ENCODE measurements around the gene MUC5B. TPM values are rescaled to one million over a fixed set of nuclear protein-coding genes. Genes with fewer than 3 reads are reported as not detected.

The MUC5B gene
- total and polyA plus RNA-seq, 11 donors, result 0.01 TPM; not detected in 10

GRCh38 chr11:1297011-1297575 lies 74.2 kb downstream of the MUC5B start:
- 94 to 98% (median 95%) methylated on average over 14 to 25 of the region's 25 CpGs for WGBS, 4 donors
- TF ChIP-seq POLR2A (IDR thresholded peaks at IDR 0.05), result no peak
- no peak for TF ChIP-seq CTCF (IDR thresholded peaks at IDR 0.05)
- no peak overlapping the region for H3K27ac ChIP-seq
- intact Hi-C loops (cut with DNase I), result loop anchor here in 1 of 10 donors (10.0 kb wide), 1 partner anchor 218 kb away; no protein-coding TSS in a partner anchor
- H3K4me1 ChIP-seq, result peaks cover 0 to 39% (median 27%) of the 10 kb centered on the region in 12 donors
- peaks cover 0 to 42% (median 27%) of the 10 kb centered on the region in 9 donors for H3K36me3 ChIP-seq
- no peaks in the 10 kb centered on the region for H3K9me3 ChIP-seq
- H3K27me3 ChIP-seq, result no peaks in the 10 kb centered on the region
- no peak overlapping the region for H3K4me3 ChIP-seq
- DNase-seq (peak in 2 of 5 donors; percentile 6 to 22), ATAC-seq (no peak)

- TF ChIP-seq POLR2A (IDR thresholded peaks at IDR 0.05), result no peak
- no peak for TF ChIP-seq CTCF (IDR thresholded peaks at IDR 0.05)
- ATAC-seq (peak; percentile 50 to 73 (median 61)), DNase-seq (peak in 2 of 5 donors; percentile 36 to 38)
- H3K4me3 ChIP-seq, result no peak overlapping the region
- peaks cover 0 to 37% (median 22%) of the 10 kb centered on the region in 9 donors for H3K36me3 ChIP-seq
- WGBS, 4 donors, result 67 to 76% (median 69%) methylated on average over 23 to 31 of the region's 31 CpGs
- H3K27me3 ChIP-seq, result no peaks in the 10 kb centered on the region
- intact Hi-C loops (cut with DNase I), result loop anchor here in 1 of 10 donors (10.0 kb wide), 1 partner anchor 217 kb away; no protein-coding TSS in a partner anchor
- peaks cover 0 to 42% (median 29%) of the 10 kb centered on the region in 12 donors for H3K4me1 ChIP-seq
- H3K9me3 ChIP-seq, result no peaks in the 10 kb centered on the region
- peak overlapping the region in 3 of 12 donors; percentile 5 to 63 (median 17) for H3K27ac ChIP-seq
These were observed 75.0 kb downstream of the MUC5B start for GRCh38 chr11:1297576-1298473.

- DNase-seq (peak; percentile 49 to 86 (median 85)), ATAC-seq (peak; percentile 57 to 89 (median 80))
- no peaks in the 10 kb centered on the region for H3K9me3 ChIP-seq
- 74 to 81% (median 76%) methylated on average over 32 of the region's 32 CpGs for WGBS, 4 donors
- H3K36me3 ChIP-seq, result peaks cover 0 to 34% (median 11%) of the 10 kb centered on the region in 9 donors
- no peaks in the 10 kb centered on the region for H3K27me3 ChIP-seq
- H3K4me1 ChIP-seq, result peaks cover 0 to 50% (median 35%) of the 10 kb centered on the region in 12 donors
- intact Hi-C loops (cut with DNase I), result loop anchor here in 1 of 10 donors (10.0 kb wide), 1 partner anchor 216 kb away; no protein-coding TSS in a partner anchor
- TF ChIP-seq CTCF (IDR thresholded peaks at IDR 0.05) (no peak), POLR2A (IDR thresholded peaks at IDR 0.05) (no peak)
- H3K4me3 ChIP-seq, result no peak overlapping the region
- peak overlapping the region in 6 of 12 donors; percentile 17 to 63 (median 34) for H3K27ac ChIP-seq
These were observed 76.0 kb downstream of the MUC5B start for GRCh38 chr11:1298695-1299492.

Data from heart left ventricle (tissue), 16 donors.